Measurements from ENCODE around the gene PSMB8.

Gene PSMB8

GRCh38 chr6:32857156-32857891, 13.5 kb upstream of the PSMB8 start:
- in situ Hi-C loops (cut with MboI; ENCODE audit: low sequenced_read_pairs) = no loop called here

- in situ Hi-C loops (cut with MboI; ENCODE audit: low sequenced_read_pairs) = no loop called here
These were observed 11.8 kb upstream of the PSMB8 start for GRCh38 chr6:32855467-32856174.

- in situ Hi-C loops (cut with MboI; ENCODE audit: low sequenced_read_pairs) = no loop called here
These were observed 10.7 kb upstream of the PSMB8 start for GRCh38 chr6:32854376-32855178.

- in situ Hi-C loops (cut with MboI; ENCODE audit: low sequenced_read_pairs) = no loop called here
These were observed 9.9 kb upstream of the PSMB8 start, which contains the start of the genes PSMB9 and TAP1 for GRCh38 chr6:32853541-32854375. Gene PSMB9, plus strand, starts transcription at chr6:32854192. Its CDS starts 38 bp downstream, at chr6:32854230. Gene TAP1, minus strand, starts transcription at chr6:32853704. Its CDS starts 68 bp downstream, at chr6:32853636.

- in situ Hi-C loops (cut with MboI; ENCODE audit: low sequenced_read_pairs) = no loop called here
These were observed 9.1 kb upstream of the PSMB8 start for GRCh38 chr6:32852844-32853540.

GRCh38 chr6:32852018-32852843, 8.4 kb upstream of the PSMB8 start:
- in situ Hi-C loops (cut with MboI; ENCODE audit: low sequenced_read_pairs) = no loop called here

GRCh38 chr6:32851025-32851424, 7.2 kb upstream of the PSMB8 start:
- in situ Hi-C loops (cut with MboI; ENCODE audit: low sequenced_read_pairs) = no loop called here

- in situ Hi-C loops (cut with MboI; ENCODE audit: low sequenced_read_pairs) = no loop called here
These were observed 5.3 kb upstream of the PSMB8 start for GRCh38 chr6:32849126-32849525.

GRCh38 chr6:32847795-32848194, 3.9 kb upstream of the PSMB8 start:
- in situ Hi-C loops (cut with MboI; ENCODE audit: low sequenced_read_pairs) = no loop called here

GRCh38 chr6:32847004-32847403, 3.2 kb upstream of the PSMB8 start:
- in situ Hi-C loops (cut with MboI; ENCODE audit: low sequenced_read_pairs) = no loop called here

- in situ Hi-C loops (cut with MboI; ENCODE audit: low sequenced_read_pairs) = no loop called here
These were observed 1.6 kb upstream of the PSMB8 start for GRCh38 chr6:32845384-32845884.

GRCh38 chr6:32844839-32845383, 1.1 kb upstream of the PSMB8 start:
- in situ Hi-C loops (cut with MboI; ENCODE audit: low sequenced_read_pairs) = no loop called here

GRCh38 chr6:32843331-32843978, 392 bp downstream of the PSMB8 start:
- in situ Hi-C loops (cut with MboI; ENCODE audit: low sequenced_read_pairs) = no loop called here

GRCh38 chr6:32842690-32843089, 1.2 kb downstream of the PSMB8 start:
- in situ Hi-C loops (cut with MboI; ENCODE audit: low sequenced_read_pairs) = no loop called here

- in situ Hi-C loops (cut with MboI; ENCODE audit: low sequenced_read_pairs) = no loop called here
These were observed 1.7 kb downstream of the PSMB8 start for GRCh38 chr6:32842021-32842650.

- in situ Hi-C loops (cut with MboI; ENCODE audit: low sequenced_read_pairs) = no loop called here
These were observed 3.1 kb downstream of the PSMB8 start for GRCh38 chr6:32840604-32841246.

GRCh38 chr6:32839356-32839755, 4.5 kb downstream of the PSMB8 start:
- in situ Hi-C loops (cut with MboI; ENCODE audit: low sequenced_read_pairs) = no loop called here

Data from hTERT RPE-1 (cell line).